Measurements from ENCODE around the gene NR6A1. TPM values are rescaled to one million over a fixed set of nuclear protein-coding genes. Genes with fewer than 3 reads are reported as not detected.

The NR6A1 gene
- total RNA-seq, 1 experiment from 2014 or later, result 6.7 TPM

DNA sequence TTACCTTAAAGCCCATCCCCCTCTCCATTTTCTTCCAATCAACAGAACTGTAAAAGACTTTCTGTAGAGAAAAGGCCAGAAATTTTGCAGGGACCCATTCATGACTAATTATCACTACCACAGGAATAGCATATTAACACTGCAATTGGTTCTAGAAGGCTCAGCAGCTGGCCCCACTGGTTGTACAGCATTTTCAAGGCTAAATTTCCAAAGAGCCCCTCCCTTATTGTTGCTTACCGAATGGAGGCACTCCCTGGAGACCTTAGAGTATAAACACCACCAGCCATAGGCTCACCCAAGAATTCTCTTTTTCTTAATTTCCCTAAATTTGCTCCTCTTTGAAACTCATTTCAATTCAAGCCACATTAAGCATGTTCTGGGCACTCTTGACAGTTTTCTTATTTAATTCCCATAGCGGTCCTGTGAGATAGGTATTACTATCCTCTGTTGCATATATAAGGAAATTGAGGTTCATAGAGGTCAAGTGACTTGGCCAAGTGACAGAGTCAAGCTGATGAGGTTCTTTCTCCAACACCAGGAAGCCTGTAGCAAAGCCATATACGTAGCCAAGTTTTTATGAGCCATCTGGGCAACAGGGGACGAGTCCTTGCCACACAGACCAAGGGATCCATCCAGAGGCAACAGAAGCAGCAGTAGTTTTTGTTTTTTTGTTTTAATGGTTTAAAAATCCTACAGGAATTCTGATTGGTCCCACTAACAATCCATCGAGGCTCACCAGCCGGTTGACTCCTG, 180.0 kb downstream of the NR6A1 start:
- DNase-seq, result no peak
- H3K4me1 Mint-ChIP-seq (ENCODE audit: low read depth, unreplicated experiment), result peaks cover 19% of the 10 kb centered on the region
- intact Hi-C loops (cut with micrococcal nuclease; ENCODE audit: unreplicated experiment), result no loop called here
- no TSS peak for BruUV-seq (replicated peaks)
- H3K4me3 Mint-ChIP-seq (ENCODE audit: low read depth, unreplicated experiment), result no peak overlapping the region
- no peaks in the 10 kb centered on the region for H3K27me3 Mint-ChIP-seq (ENCODE audit: unreplicated experiment)
- no peak overlapping the region for H3K27ac Mint-ChIP-seq (ENCODE audit: unreplicated experiment)
- no peaks in the 10 kb centered on the region for H3K9me3 Mint-ChIP-seq (ENCODE audit: low read depth, unreplicated experiment)
- TF ChIP-seq, protein P1, sequence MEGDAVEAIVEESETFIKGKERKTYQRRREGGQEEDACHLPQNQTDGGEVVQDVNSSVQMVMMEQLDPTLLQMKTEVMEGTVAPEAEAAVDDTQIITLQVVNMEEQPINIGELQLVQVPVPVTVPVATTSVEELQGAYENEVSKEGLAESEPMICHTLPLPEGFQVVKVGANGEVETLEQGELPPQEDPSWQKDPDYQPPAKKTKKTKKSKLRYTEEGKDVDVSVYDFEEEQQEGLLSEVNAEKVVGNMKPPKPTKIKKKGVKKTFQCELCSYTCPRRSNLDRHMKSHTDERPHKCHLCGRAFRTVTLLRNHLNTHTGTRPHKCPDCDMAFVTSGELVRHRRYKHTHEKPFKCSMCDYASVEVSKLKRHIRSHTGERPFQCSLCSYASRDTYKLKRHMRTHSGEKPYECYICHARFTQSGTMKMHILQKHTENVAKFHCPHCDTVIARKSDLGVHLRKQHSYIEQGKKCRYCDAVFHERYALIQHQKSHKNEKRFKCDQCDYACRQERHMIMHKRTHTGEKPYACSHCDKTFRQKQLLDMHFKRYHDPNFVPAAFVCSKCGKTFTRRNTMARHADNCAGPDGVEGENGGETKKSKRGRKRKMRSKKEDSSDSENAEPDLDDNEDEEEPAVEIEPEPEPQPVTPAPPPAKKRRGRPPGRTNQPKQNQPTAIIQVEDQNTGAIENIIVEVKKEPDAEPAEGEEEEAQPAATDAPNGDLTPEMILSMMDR (IDR thresholded peaks at IDR 0.05; ENCODE audit: unreplicated experiment), result no peak
- CTCF ChIA-PET, result no interaction called here
- no peaks in the 10 kb centered on the region for H3K36me3 Mint-ChIP-seq (ENCODE audit: insufficient read depth, unreplicated experiment)

DNA sequence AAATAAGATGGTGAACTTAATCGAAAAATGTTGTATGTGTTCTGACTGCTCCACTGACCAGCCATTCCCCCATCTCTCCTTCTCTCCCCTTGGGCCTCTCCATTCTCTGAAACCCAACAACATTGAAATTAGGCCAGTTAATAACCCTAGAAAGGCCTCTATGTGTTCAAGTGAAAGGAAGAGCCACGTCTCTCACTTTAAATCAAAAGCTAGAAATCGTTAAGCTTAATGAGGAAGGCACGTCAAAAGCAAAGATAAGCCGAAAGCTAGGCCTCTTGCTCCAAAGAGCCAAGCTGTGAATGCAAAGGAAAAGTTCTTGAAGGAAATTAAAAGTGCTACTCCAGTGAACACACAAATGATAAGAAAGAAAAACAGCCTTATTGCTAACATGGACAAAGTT, 186.5 kb downstream of the NR6A1 start:
- no peak overlapping the region for H3K27ac Mint-ChIP-seq (ENCODE audit: unreplicated experiment)
- intact Hi-C loops (cut with micrococcal nuclease; ENCODE audit: unreplicated experiment), result no loop called here
- CTCF ChIA-PET, result interaction anchor here (0.6 kb wide), 1 partner anchor 57 kb away, joined by 5 read pairs; no protein-coding TSS in a partner anchor
- DNase-seq, result no peak
- no peaks in the 10 kb centered on the region for H3K9me3 Mint-ChIP-seq (ENCODE audit: low read depth, unreplicated experiment)
- no peaks in the 10 kb centered on the region for H3K27me3 Mint-ChIP-seq (ENCODE audit: unreplicated experiment)
- no peaks in the 10 kb centered on the region for H3K36me3 Mint-ChIP-seq (ENCODE audit: insufficient read depth, unreplicated experiment)
- H3K4me3 Mint-ChIP-seq (ENCODE audit: low read depth, unreplicated experiment), result no peak overlapping the region
- BruUV-seq (replicated peaks), result no TSS peak
- H3K4me1 Mint-ChIP-seq (ENCODE audit: low read depth, unreplicated experiment), result no peaks in the 10 kb centered on the region
- TF ChIP-seq, protein P1 (IDR thresholded peaks at IDR 0.05; ENCODE audit: unreplicated experiment), result no peak

DNA sequence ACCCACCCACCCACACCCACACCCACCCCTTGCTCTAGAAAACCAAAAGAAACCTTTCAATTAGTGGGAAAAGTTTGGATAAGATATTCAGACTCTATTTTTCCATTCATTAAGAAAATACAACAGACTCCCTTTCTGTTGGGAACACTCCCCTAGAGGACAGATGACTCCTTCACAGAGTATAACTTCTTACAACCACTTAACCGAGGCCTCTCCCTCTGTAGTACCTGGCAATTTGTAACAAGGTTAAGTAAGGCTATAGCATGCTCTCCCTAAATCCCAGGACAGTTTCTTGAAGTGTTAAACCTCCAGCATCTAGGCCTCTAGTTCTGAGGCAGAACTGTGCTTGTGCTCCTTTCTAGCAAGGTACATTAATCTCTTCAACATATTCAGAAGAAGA, 188.0 kb downstream of the NR6A1 start:
- H3K27ac Mint-ChIP-seq (ENCODE audit: unreplicated experiment), result no peak overlapping the region
- CTCF ChIA-PET, result no interaction called here
- no peaks in the 10 kb centered on the region for H3K27me3 Mint-ChIP-seq (ENCODE audit: unreplicated experiment)
- no peak overlapping the region for H3K4me3 Mint-ChIP-seq (ENCODE audit: low read depth, unreplicated experiment)
- DNase-seq, result no peak
- no peaks in the 10 kb centered on the region for H3K9me3 Mint-ChIP-seq (ENCODE audit: low read depth, unreplicated experiment)
- no peaks in the 10 kb centered on the region for H3K36me3 Mint-ChIP-seq (ENCODE audit: insufficient read depth, unreplicated experiment)
- intact Hi-C loops (cut with micrococcal nuclease; ENCODE audit: unreplicated experiment), result no loop called here
- no TSS peak for BruUV-seq (replicated peaks)
- TF ChIP-seq, protein P1 (IDR thresholded peaks at IDR 0.05; ENCODE audit: unreplicated experiment), result no peak
- H3K4me1 Mint-ChIP-seq (ENCODE audit: low read depth, unreplicated experiment), result no peaks in the 10 kb centered on the region

DNA sequence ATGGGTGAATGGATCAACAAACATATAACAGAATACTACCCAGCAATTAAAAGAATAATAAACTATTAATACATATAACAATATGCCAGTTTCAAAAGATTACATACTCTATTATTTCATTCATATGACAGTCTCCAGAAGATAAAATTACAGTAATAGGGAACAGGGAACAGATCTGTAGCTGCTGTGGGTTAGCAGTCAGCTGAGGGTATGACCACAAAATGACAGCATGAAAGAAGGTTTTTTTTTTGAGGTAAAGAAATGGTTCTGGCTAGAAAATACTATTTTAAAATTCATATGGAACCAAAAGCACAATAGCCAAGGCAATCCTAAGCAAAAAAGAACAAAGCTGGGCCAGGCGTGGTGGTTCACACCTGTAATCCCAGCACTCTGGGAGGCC, 190.9 kb downstream of the NR6A1 start:
- Mint-ChIP-seq H3K4me1 (ENCODE audit: low read depth, unreplicated experiment) (no peaks in the 10 kb centered on the region), H3K27me3 (ENCODE audit: unreplicated experiment) (no peaks in the 10 kb centered on the region), H3K36me3 (ENCODE audit: insufficient read depth, unreplicated experiment) (no peaks in the 10 kb centered on the region), H3K9me3 (ENCODE audit: low read depth, unreplicated experiment) (no peaks in the 10 kb centered on the region), H3K27ac (ENCODE audit: unreplicated experiment) (no peak overlapping the region), H3K4me3 (ENCODE audit: low read depth, unreplicated experiment) (no peak overlapping the region)
- TF ChIP-seq, protein P1 (IDR thresholded peaks at IDR 0.05; ENCODE audit: unreplicated experiment), result no peak
- intact Hi-C loops (cut with micrococcal nuclease; ENCODE audit: unreplicated experiment), result no loop called here
- CTCF ChIA-PET, result interaction anchor here (0.7 kb wide), 1 partner anchor 19 kb away, joined by 3 read pairs; no protein-coding TSS in a partner anchor
- BruUV-seq (replicated peaks), result no TSS peak
- DNase-seq, result no peak

Measured in Calu3 (cell line).